ENCODE results near the gene HTN3.
"Not testable (repeated sequence)": the region's sequence is repeated elsewhere in the genome, so short reads cannot be mapped to it uniquely, and the experiment has no call there.

HTN3 gene

GRCh38 chr4:70028159-70028558 is at the start of gene HTN3:
TSS of gene HTN3 (plus strand) at chr4:70028459. CDS start at chr4:70030741, 2,282 bp downstream.
- DNase-seq (ENCODE audit: low read depth in 2 of 2) = not testable (repeated sequence)

GRCh38 chr4:69984030-69984443 is 44.2 kb upstream of the HTN3 start:
- no peak for DNase-seq (ENCODE audit: low read depth in 2 of 2)

- DNase-seq (ENCODE audit: low read depth in 2 of 2) = no peak
Measured at GRCh38 chr4:69986663-69987062, 41.6 kb upstream of the HTN3 start.

- no peak for DNase-seq (ENCODE audit: low read depth in 2 of 2)
Measured at GRCh38 chr4:69991016-69991415, 37.2 kb upstream of the HTN3 start.

GRCh38 chr4:69994782-69995181 is 33.5 kb upstream of the HTN3 start:
- no peak for DNase-seq (ENCODE audit: low read depth in 2 of 2)

GRCh38 chr4:69995526-69996016 is 32.7 kb upstream of the HTN3 start, which contains the start of gene STATH:
TSS of gene STATH (plus strand) at chr4:69995966. CDS start at chr4:69998438, 2,472 bp downstream.
- no peak for DNase-seq (ENCODE audit: low read depth in 2 of 2)

- DNase-seq (ENCODE audit: low read depth in 2 of 2) = no peak
Measured at GRCh38 chr4:69999420-69999819, 28.8 kb upstream of the HTN3 start.

GRCh38 chr4:70000711-70001110 is 27.5 kb upstream of the HTN3 start:
- DNase-seq (ENCODE audit: low read depth in 2 of 2) = no peak

- DNase-seq (ENCODE audit: low read depth in 2 of 2) = no peak
Measured at GRCh38 chr4:70002507-70002906, 25.8 kb upstream of the HTN3 start.

- no peak for DNase-seq (ENCODE audit: low read depth in 2 of 2)
Measured at GRCh38 chr4:70008771-70009170, 19.5 kb upstream of the HTN3 start.

GRCh38 chr4:70019006-70019405 is 9.3 kb upstream of the HTN3 start:
- DNase-seq (ENCODE audit: low read depth in 2 of 2) = not testable (repeated sequence)

GRCh38 chr4:70023218-70023617 is 5.0 kb upstream of the HTN3 start:
- DNase-seq (ENCODE audit: low read depth in 2 of 2) = no peak

- no peak for DNase-seq (ENCODE audit: low read depth in 2 of 2)
Measured at GRCh38 chr4:70027011-70027410, 1.2 kb upstream of the HTN3 start.

GRCh38 chr4:70037559-70037958 is 9.3 kb downstream of the HTN3 start:
- not testable (repeated sequence) for DNase-seq (ENCODE audit: low read depth in 2 of 2)

- DNase-seq (ENCODE audit: low read depth in 2 of 2) = not testable (repeated sequence)
Measured at GRCh38 chr4:70039928-70040327, 11.7 kb downstream of the HTN3 start.

- DNase-seq (ENCODE audit: low read depth in 2 of 2) = no peak
Measured at GRCh38 chr4:70041652-70042286, 13.5 kb downstream of the HTN3 start.

GRCh38 chr4:70050138-70050537 is 21.9 kb downstream of the HTN3 start, which contains the start of gene HTN1:
TSS of gene HTN1 (plus strand) at chr4:70050438. CDS start at chr4:70053077, 2,639 bp downstream.
- DNase-seq (ENCODE audit: low read depth in 2 of 2) = not testable (repeated sequence)

- not testable (repeated sequence) for DNase-seq (ENCODE audit: low read depth in 2 of 2)
Measured at GRCh38 chr4:70056534-70056933, 28.3 kb downstream of the HTN3 start.

GRCh38 chr4:70057651-70058050 is 29.4 kb downstream of the HTN3 start:
- DNase-seq (ENCODE audit: low read depth in 2 of 2) = no peak

GRCh38 chr4:70059149-70059548 is 30.9 kb downstream of the HTN3 start:
- no peak for DNase-seq (ENCODE audit: low read depth in 2 of 2)

GRCh38 chr4:70062000-70062399 is 33.7 kb downstream of the HTN3 start:
- no peak for DNase-seq (ENCODE audit: low read depth in 2 of 2)

- DNase-seq (ENCODE audit: low read depth in 2 of 2) = no peak
Measured at GRCh38 chr4:70080205-70080604, 51.9 kb downstream of the HTN3 start.

All from stimulated activated CD4-positive, alpha-beta T cell treated with anti-CD3 and anti-CD28 coated beads, Interleukin-15, amount 100 ng/mL, for 48 hours (primary cell).